A549 treated with ZK216348 at 1 μM for 4 hours (cell line): ENCODE measurements around the gene HSD17B14. TPM values are rescaled to one million over a fixed set of nuclear protein-coding genes. Genes with fewer than 3 reads are reported as not detected.

ENCODE experiments used
- total RNA-seq: library from RNA; stranded (reverse); fragments of 200-300 nt; extraction: Qiagen RNA extraction; gene quantifications from 5 replicates; pipeline ENCODE4 v1.2.3, GENCODE V29; 2022; ENCODE audit warnings: low read depth

The HSD17B14 gene
- 9.4 to 15.3 TPM (median 14.5 TPM) in 5 replicates for total RNA-seq

GRCh38 chr19:48836089-48837017 is at the start of gene HSD17B14:
Gene HSD17B14, minus strand, starts transcription at chr19:48836491. Its CDS starts 80 bp downstream, at chr19:48836411.

DNA sequence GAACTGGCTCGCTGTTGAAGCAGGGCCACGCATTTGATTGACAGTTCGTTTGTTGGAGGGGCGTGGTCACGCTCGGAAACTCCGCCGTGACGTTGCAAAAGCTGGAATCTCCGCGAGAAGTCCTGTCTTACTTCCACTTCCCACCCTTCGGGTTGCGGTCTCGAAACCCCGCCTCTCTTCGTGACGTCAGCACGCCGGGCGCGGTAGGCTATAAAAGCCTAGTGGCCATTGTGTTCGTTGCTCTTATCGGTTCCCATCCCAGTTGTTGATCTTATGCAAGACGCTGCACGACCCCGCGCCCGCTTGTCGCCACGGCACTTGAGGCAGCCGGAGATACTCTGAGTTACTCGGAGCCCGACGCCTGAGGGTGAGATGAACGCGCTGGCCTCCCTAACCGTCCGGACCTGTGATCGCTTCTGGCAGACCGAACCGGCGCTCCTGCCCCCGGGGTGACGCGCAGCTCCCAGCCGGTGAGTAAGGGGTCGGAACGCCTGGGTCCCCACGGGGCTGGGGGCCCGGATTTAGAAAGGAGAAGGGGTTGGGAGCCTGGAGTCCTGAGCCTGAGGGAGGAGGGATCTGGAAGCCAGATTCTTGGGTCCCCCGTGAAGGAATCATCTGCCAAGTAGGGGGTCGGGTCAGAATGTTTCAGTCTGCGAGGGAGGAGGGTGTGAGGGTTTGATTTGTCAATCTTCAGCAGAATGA is 36.0 kb upstream of the HSD17B14 start, which contains the start of gene PPP1R15A:
TSS of gene PPP1R15A (plus strand) at position 240 of the 702 bp plus-strand sequence. CDS start 813 bp downstream, outside the sequence.

DNA sequence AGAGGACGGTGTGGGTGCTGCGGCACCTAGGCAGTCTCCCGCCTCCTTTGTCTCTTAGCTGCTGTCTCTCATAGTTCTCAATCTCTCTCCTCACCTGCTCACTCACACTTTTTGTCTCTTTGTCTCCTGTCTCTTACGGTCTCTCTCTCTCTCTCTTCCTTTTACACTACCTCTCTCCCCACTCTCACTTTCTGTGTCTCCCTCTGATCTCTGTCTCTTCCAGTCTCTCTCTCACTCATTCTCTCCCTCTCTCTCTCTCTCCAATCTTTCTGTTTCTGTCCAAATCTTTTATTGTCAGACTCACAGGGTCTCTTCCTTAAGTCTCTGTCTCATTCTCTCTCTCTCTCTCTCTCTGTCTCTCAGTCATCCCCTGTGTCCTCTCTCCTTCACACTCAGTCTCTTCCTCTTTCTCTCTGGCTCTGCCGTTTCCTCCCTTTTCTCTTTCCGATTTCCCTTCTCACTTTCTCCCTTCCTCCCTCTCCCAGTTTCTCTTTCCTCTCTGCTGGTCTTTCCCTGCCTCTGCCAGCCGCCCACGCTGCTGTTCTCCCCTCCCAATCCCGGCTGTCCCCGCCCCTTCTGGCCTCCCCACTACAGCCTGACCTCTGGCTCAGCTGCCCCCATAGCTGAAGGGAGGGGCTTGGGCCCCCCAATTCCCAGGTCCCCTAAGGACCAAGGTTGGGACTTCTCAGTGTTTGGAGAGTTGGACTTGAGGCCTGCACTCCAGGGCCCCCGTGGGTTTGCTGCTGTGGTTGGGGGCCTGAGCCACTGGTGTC is 32.0 kb upstream of the HSD17B14 start, which contains the start of gene PLEKHA4:
TSS of gene PLEKHA4 (minus strand) at position 504 of the 773 bp plus-strand sequence. CDS start 997 bp downstream, outside the sequence.

Other genes with a start within 250 kb of the HSD17B14 start
- gene SPACA4, start 229.7 kb downstream of the HSD17B14 start, total RNA-seq = not detected in 5 replicates
- 0.34 to 0.72 TPM (median 0.42 TPM) in 4 of 5 replicates, not detected in the other for gene FAM83E, start 221.4 kb downstream of the HSD17B14 start, total RNA-seq
- 2,942 to 3,695 TPM (median 3,228 TPM) in 5 replicates for gene RPL18, start 217.3 kb downstream of the HSD17B14 start, total RNA-seq
- gene SPHK2, start 217.0 kb downstream of the HSD17B14 start, total RNA-seq = 8.2 to 18.4 TPM (median 17.3 TPM) in 5 replicates
- gene DBP, start 199.1 kb downstream of the HSD17B14 start, total RNA-seq = 1.6 to 3.4 TPM (median 2.5 TPM) in 5 replicates
- 7.2 to 12.6 TPM (median 9.3 TPM) in 5 replicates for gene CA11, start 190.3 kb downstream of the HSD17B14 start, total RNA-seq
- gene NTN5, start 163.5 kb downstream of the HSD17B14 start, total RNA-seq = 0.12 to 0.33 TPM (median 0.24 TPM) in 5 replicates
- gene FUT2, start 140.5 kb downstream of the HSD17B14 start, total RNA-seq = not detected in 5 replicates
- 0.14 to 0.67 TPM (median 0.41 TPM) in 5 replicates for gene MAMSTR, start 116.8 kb downstream of the HSD17B14 start, total RNA-seq
- gene RASIP1, start 95.9 kb downstream of the HSD17B14 start, total RNA-seq = 0.13 to 1.4 TPM (median 0.36 TPM) in 5 replicates
- not detected in 5 replicates for gene IZUMO1, start 89.6 kb downstream of the HSD17B14 start, total RNA-seq
- 0.04 to 0.08 TPM (median 0.05 TPM) in 4 of 5 replicates, not detected in the other for gene FUT1, start 83.8 kb downstream of the HSD17B14 start, total RNA-seq
- not detected in 5 replicates for gene FGF21, start 81.0 kb downstream of the HSD17B14 start, total RNA-seq
- 41.4 to 63.3 TPM (median 59.5 TPM) in 5 replicates for gene BCAT2, start 25.5 kb downstream of the HSD17B14 start, total RNA-seq
- 1.1 to 3.0 TPM (median 2.2 TPM) in 5 replicates for gene PLEKHA4, start 32.1 kb upstream of the HSD17B14 start, total RNA-seq
- 80.7 to 142 TPM (median 101 TPM) in 5 replicates for gene PPP1R15A, start 35.9 kb upstream of the HSD17B14 start, total RNA-seq
- gene TULP2, start 62.3 kb upstream of the HSD17B14 start, total RNA-seq = not detected in 5 replicates
- 139 to 223 TPM (median 212 TPM) in 5 replicates for gene NUCB1, start 63.8 kb upstream of the HSD17B14 start, total RNA-seq
- gene DHDH, start 97.2 kb upstream of the HSD17B14 start, total RNA-seq = 1.0 to 2.3 TPM (median 1.9 TPM) in 5 replicates
- gene BAX, start 118.4 kb upstream of the HSD17B14 start, total RNA-seq = 231 to 402 TPM (median 354 TPM) in 5 replicates
- gene FTL, start 128.8 kb upstream of the HSD17B14 start, total RNA-seq = 16,893 to 25,075 TPM (median 18,830 TPM) in 5 replicates
- gene GYS1, start 156.8 kb upstream of the HSD17B14 start, total RNA-seq = 12.8 to 22.1 TPM (median 20.3 TPM) in 5 replicates
- gene RUVBL2, start 157.4 kb upstream of the HSD17B14 start, total RNA-seq = 194 to 265 TPM (median 241 TPM) in 5 replicates
- not detected in 5 replicates for gene LHB, start 180.6 kb upstream of the HSD17B14 start, total RNA-seq
- gene CGB3, start 187.8 kb upstream of the HSD17B14 start, total RNA-seq = not detected in 5 replicates
- gene CGB2, start 195.4 kb upstream of the HSD17B14 start, total RNA-seq = 0.41 to 0.94 TPM in 2 of 5 replicates, not detected in the others
- not detected in 5 replicates for gene CGB1, start 200.4 kb upstream of the HSD17B14 start, total RNA-seq
- 0.39 to 0.84 TPM (median 0.75 TPM) in 5 replicates for gene CGB5, start 207.4 kb upstream of the HSD17B14 start, total RNA-seq
- 2.1 to 4.2 TPM (median 3.0 TPM) in 5 replicates for gene CGB8, start 212.6 kb upstream of the HSD17B14 start, total RNA-seq
- 0.24 to 1.1 TPM (median 0.62 TPM) in 5 replicates for gene CGB7, start 221.3 kb upstream of the HSD17B14 start, total RNA-seq
- 0.27 to 0.78 TPM (median 0.65 TPM) in 5 replicates for gene NTF4, start 228.3 kb upstream of the HSD17B14 start, total RNA-seq
- not detected in 5 replicates for gene KCNA7, start 236.2 kb upstream of the HSD17B14 start, total RNA-seq
- 263 to 401 TPM (median 360 TPM) in 5 replicates for gene SNRNP70, start 249.0 kb upstream of the HSD17B14 start, total RNA-seq